ENCODE measurements around the gene RNFT2. TPM values are rescaled to one million over a fixed set of nuclear protein-coding genes. Genes with fewer than 3 reads are reported as not detected.
"Not testable (repeated sequence)": the region's sequence is repeated elsewhere in the genome, so short reads cannot be mapped to it uniquely, and the experiment has no call there.

Gene RNFT2
- total RNA-seq, 5 donors from 2014 or later (not counting 1 experiment from before 2014, with no cell fraction given) = 5.1 to 7.6 (median 6.9) TPM

- Mint-ChIP-seq H3K36me3 (peaks cover 22% of the 10 kb centered on the region), H3K4me3 (peak overlapping the region; percentile 94 to 97 (median 97)), H3K27me3 (no peaks in the 10 kb centered on the region), H3K9me3 (no peaks in the 10 kb centered on the region), H3K4me1 (peaks cover 40 to 52% (median 42%) of the 10 kb centered on the region in 3 donors), H3K27ac (peak overlapping the region in 1 of 2 donors; percentile 28)
- peaks cover 0 to 25% of the 10 kb centered on the region in 2 donors for H3K36me3 ChIP-seq (ENCODE audit: control insufficient read depth in 2 of 2, extremely low read depth in 1 of 2, insufficient read depth in 1 of 2, low read length in 1 of 2)
- no peak overlapping the region for H3K27ac ChIP-seq (ENCODE audit: low read length)
- DNase-seq (no peak), ATAC-seq (replicated peaks in 1 of 4) (no peak)
- POLR2A ChIA-PET = interaction anchor here in 1 of 2 donors (0.5 kb wide), 1 partner anchor 82 kb away, joined by 3 read pairs; no protein-coding TSS in a partner anchor
- H3K9me3 ChIP-seq = no peaks in the 10 kb centered on the region
- CTCF ChIA-PET = no interaction called here
- peaks cover 13 to 21% of the 10 kb centered on the region in 2 experiments for H3K4me1 ChIP-seq (ENCODE audit: control insufficient read depth in 1 of 2, extremely low read depth in 1 of 2, insufficient read depth in 2 of 2, low read length in 2 of 2)
- H3K27me3 ChIP-seq (replicated peaks in 1 of 2; ENCODE audit: control insufficient read depth in 2 of 2, extremely low read depth in 1 of 2, insufficient read depth in 2 of 2, low read length in 1 of 2) = no peaks in the 10 kb centered on the region
- 93% methylated on average over 2 of the region's 9 CpGs for WGBS (ENCODE audit: insufficient coverage)
- no peak overlapping the region for H3K4me3 ChIP-seq (ENCODE audit: control insufficient read depth in 1 of 2, extremely low read depth in 1 of 2, low read length in 1 of 2)
Observed at GRCh38 chr12:116735951-116736599, 2.0 kb upstream of the RNFT2 start.

GRCh38 chr12:116736962-116737773 is 947 bp upstream of the RNFT2 start:
- Mint-ChIP-seq H3K4me1 (peaks cover 36 to 46% (median 37%) of the 10 kb centered on the region in 3 donors), H3K36me3 (peaks cover 22% of the 10 kb centered on the region), H3K4me3 (peak overlapping the region; percentile 94 to 97 (median 97)), H3K27ac (peak overlapping the region; percentile 69 to 74), H3K27me3 (no peaks in the 10 kb centered on the region), H3K9me3 (no peaks in the 10 kb centered on the region)
- peaks cover 0 to 18% of the 10 kb centered on the region in 2 donors for H3K36me3 ChIP-seq (ENCODE audit: control insufficient read depth in 2 of 2, extremely low read depth in 1 of 2, insufficient read depth in 1 of 2, low read length in 1 of 2)
- DNase-seq (peak in 1 of 35 experiments; percentile 15), ATAC-seq (replicated peaks in 1 of 4) (no peak)
- 3% methylated on average over 20 of the region's 24 CpGs for WGBS (ENCODE audit: insufficient coverage)
- POLR2A ChIA-PET = no interaction called here
- no peaks in the 10 kb centered on the region for H3K9me3 ChIP-seq
- no peaks in the 10 kb centered on the region for H3K27me3 ChIP-seq (replicated peaks in 1 of 2; ENCODE audit: control insufficient read depth in 2 of 2, extremely low read depth in 1 of 2, insufficient read depth in 2 of 2, low read length in 1 of 2)
- CTCF ChIA-PET = interaction anchor here in 1 of 2 donors (0.5 to 0.6 kb wide), 2 partner anchors 11 to 332 kb away, joined by 3 to 4 read pairs; no protein-coding TSS in a partner anchor
- H3K4me1 ChIP-seq (ENCODE audit: control insufficient read depth in 1 of 2, extremely low read depth in 1 of 2, insufficient read depth in 2 of 2, low read length in 2 of 2) = peaks cover 13 to 21% of the 10 kb centered on the region in 2 experiments
- H3K4me3 ChIP-seq (ENCODE audit: control insufficient read depth in 1 of 2, extremely low read depth in 1 of 2, low read length in 1 of 2) = peak overlapping the region; percentile 61 to 81
- H3K27ac ChIP-seq (ENCODE audit: low read length) = no peak overlapping the region

GRCh38 chr12:116739381-116739887 is 1.3 kb downstream of the RNFT2 start:
- Mint-ChIP-seq H3K27me3 (no peaks in the 10 kb centered on the region), H3K36me3 (peaks cover 13% of the 10 kb centered on the region), H3K27ac (no peak overlapping the region), H3K9me3 (no peaks in the 10 kb centered on the region), H3K4me3 (no peak overlapping the region), H3K4me1 (peaks cover 27 to 36% (median 31%) of the 10 kb centered on the region in 3 donors)
- no peak overlapping the region for H3K4me3 ChIP-seq (ENCODE audit: control insufficient read depth in 1 of 2, extremely low read depth in 1 of 2, low read length in 1 of 2)
- no peak overlapping the region for H3K27ac ChIP-seq (ENCODE audit: low read length)
- WGBS (ENCODE audit: insufficient coverage) = 100% methylated on average over 4 of the region's 7 CpGs
- H3K36me3 ChIP-seq (ENCODE audit: control insufficient read depth in 2 of 2, extremely low read depth in 1 of 2, insufficient read depth in 1 of 2, low read length in 1 of 2) = peaks cover 0 to 7% of the 10 kb centered on the region in 2 donors
- ATAC-seq (replicated peaks in 1 of 4) (no peak), DNase-seq (no peak)
- ChIA-PET CTCF (no interaction called here), POLR2A (no interaction called here)
- peaks cover 13 to 21% of the 10 kb centered on the region in 2 experiments for H3K4me1 ChIP-seq (ENCODE audit: control insufficient read depth in 1 of 2, extremely low read depth in 1 of 2, insufficient read depth in 2 of 2, low read length in 2 of 2)
- no peaks in the 10 kb centered on the region for H3K9me3 ChIP-seq
- no peaks in the 10 kb centered on the region for H3K27me3 ChIP-seq (replicated peaks in 1 of 2; ENCODE audit: control insufficient read depth in 2 of 2, extremely low read depth in 1 of 2, insufficient read depth in 2 of 2, low read length in 1 of 2)

- H3K36me3 ChIP-seq (ENCODE audit: control insufficient read depth in 2 of 2, extremely low read depth in 1 of 2, insufficient read depth in 1 of 2, low read length in 1 of 2); H3K4me1 ChIP-seq (ENCODE audit: control insufficient read depth in 1 of 2, extremely low read depth in 1 of 2, insufficient read depth in 2 of 2, low read length in 2 of 2); H3K27ac Mint-ChIP-seq; H3K27me3 ChIP-seq (replicated peaks in 1 of 2; ENCODE audit: control insufficient read depth in 2 of 2, extremely low read depth in 1 of 2, insufficient read depth in 2 of 2, low read length in 1 of 2); H3K4me3 Mint-ChIP-seq; ATAC-seq (replicated peaks in 1 of 4); H3K36me3 Mint-ChIP-seq; H3K9me3 ChIP-seq; H3K9me3 Mint-ChIP-seq; H3K27me3 Mint-ChIP-seq; DNase-seq; H3K4me3 ChIP-seq (ENCODE audit: control insufficient read depth in 1 of 2, extremely low read depth in 1 of 2, low read length in 1 of 2); H3K27ac ChIP-seq (ENCODE audit: low read length): not testable (repeated sequence)
- ChIA-PET POLR2A (interaction anchor here in 1 of 2 donors (0.6 kb wide), 2 partner anchors 15 to 23 kb away, joined by 5 to 11 read pairs; no protein-coding TSS in a partner anchor), CTCF (interaction anchor here in 1 of 2 donors (0.6 kb wide), 1 partner anchor 15 kb away, joined by 9 read pairs; no protein-coding TSS in a partner anchor)
- no CpG with 5 or more reads among the region's 2 CpGs for WGBS (ENCODE audit: insufficient coverage)
- H3K4me1 Mint-ChIP-seq = peaks cover 6 to 10% (median 9%) of the 10 kb centered on the region in 3 donors
Observed at GRCh38 chr12:116742787-116743186, 4.7 kb downstream of the RNFT2 start.

GRCh38 chr12:116744766-116745165 is 6.7 kb downstream of the RNFT2 start:
- H3K27me3 Mint-ChIP-seq = no peaks in the 10 kb centered on the region
- Histone ChIP-seq H3K36me3 (ENCODE audit: control insufficient read depth in 2 of 2, extremely low read depth in 1 of 2, insufficient read depth in 1 of 2, low read length in 1 of 2) (no peaks in the 10 kb centered on the region), H3K27me3 (replicated peaks in 1 of 2; ENCODE audit: control insufficient read depth in 2 of 2, extremely low read depth in 1 of 2, insufficient read depth in 2 of 2, low read length in 1 of 2) (no peaks in the 10 kb centered on the region), H3K27ac (ENCODE audit: low read length) (no peak overlapping the region), H3K9me3 (no peaks in the 10 kb centered on the region), H3K4me1 (ENCODE audit: control insufficient read depth in 1 of 2, extremely low read depth in 1 of 2, insufficient read depth in 2 of 2, low read length in 2 of 2) (no peaks in the 10 kb centered on the region), H3K4me3 (ENCODE audit: control insufficient read depth in 1 of 2, extremely low read depth in 1 of 2, low read length in 1 of 2) (no peak overlapping the region)
- no peak overlapping the region for H3K4me3 Mint-ChIP-seq
- WGBS (ENCODE audit: insufficient coverage) = 83% methylated on average over 1 of the region's 3 CpGs
- no peak overlapping the region for H3K27ac Mint-ChIP-seq
- DNase-seq (no peak), ATAC-seq (replicated peaks in 1 of 4) (no peak)
- H3K4me1 Mint-ChIP-seq = no peaks in the 10 kb centered on the region
- POLR2A ChIA-PET = no interaction called here
- H3K36me3 Mint-ChIP-seq = peaks cover 4% of the 10 kb centered on the region
- no peaks in the 10 kb centered on the region for H3K9me3 Mint-ChIP-seq
- CTCF ChIA-PET = no interaction called here

GRCh38 chr12:116745554-116745953 is 7.4 kb downstream of the RNFT2 start:
- H3K4me1 ChIP-seq (ENCODE audit: control insufficient read depth in 1 of 2, extremely low read depth in 1 of 2, insufficient read depth in 2 of 2, low read length in 2 of 2) = no peaks in the 10 kb centered on the region
- no peak overlapping the region for H3K27ac Mint-ChIP-seq

More at GRCh38 chr12:116745554-116745953, 7.4 kb downstream of the RNFT2 start:
- POLR2A ChIA-PET = interaction anchor here in 1 of 2 donors (0.6 kb wide), 1 partner anchor 13 kb away, joined by 3 read pairs; no protein-coding TSS in a partner anchor
- no peaks in the 10 kb centered on the region for H3K27me3 Mint-ChIP-seq
- 93% methylated on average over 2 of the region's 4 CpGs for WGBS (ENCODE audit: insufficient coverage)
- no peak for DNase-seq
- H3K4me1 Mint-ChIP-seq = no peaks in the 10 kb centered on the region
- H3K4me3 ChIP-seq (ENCODE audit: control insufficient read depth in 1 of 2, extremely low read depth in 1 of 2, low read length in 1 of 2) = no peak overlapping the region
- no peaks in the 10 kb centered on the region for H3K9me3 Mint-ChIP-seq
- peaks cover 4% of the 10 kb centered on the region for H3K36me3 Mint-ChIP-seq
- H3K27me3 ChIP-seq (replicated peaks in 1 of 2; ENCODE audit: control insufficient read depth in 2 of 2, extremely low read depth in 1 of 2, insufficient read depth in 2 of 2, low read length in 1 of 2) = no peaks in the 10 kb centered on the region
- no peak overlapping the region for H3K4me3 Mint-ChIP-seq
- H3K36me3 ChIP-seq (ENCODE audit: control insufficient read depth in 2 of 2, extremely low read depth in 1 of 2, insufficient read depth in 1 of 2, low read length in 1 of 2) = no peaks in the 10 kb centered on the region
- CTCF ChIA-PET = interaction anchor here in 1 of 2 donors (0.7 kb wide), 1 partner anchor 23 kb away, joined by 3 read pairs; no protein-coding TSS in a partner anchor
- H3K9me3 ChIP-seq = no peaks in the 10 kb centered on the region
- no peak overlapping the region for H3K27ac ChIP-seq (ENCODE audit: low read length)
- no peak for ATAC-seq (replicated peaks in 1 of 4)

Data from T-cell (primary cell).